ENCODE data around the gene CDH19.
A peak's percentile ranks its signal among the peaks of the same experiment; 100 is the strongest.
"Not testable (repeated sequence)": the region's sequence is repeated elsewhere in the genome, so short reads cannot be mapped to it uniquely, and the experiment has no call there.

CDH19 gene

GRCh38 chr18:66566616-66567015 is 37.3 kb downstream of the CDH19 start:
- DNase-seq (ENCODE audit: low read depth in 2 of 2), result no peak

- no peak for DNase-seq (ENCODE audit: low read depth in 2 of 2)
These were observed 39.7 kb downstream of the CDH19 start for GRCh38 chr18:66564236-66564635.

GRCh38 chr18:66562279-66562678 is 41.6 kb downstream of the CDH19 start:
- DNase-seq (ENCODE audit: low read depth in 2 of 2), result no peak

GRCh38 chr18:66560094-66560493 is 43.8 kb downstream of the CDH19 start:
- DNase-seq (ENCODE audit: low read depth in 2 of 2), result no peak

GRCh38 chr18:66558773-66559172 is 45.1 kb downstream of the CDH19 start:
- DNase-seq (ENCODE audit: low read depth in 2 of 2), result no peak

- DNase-seq (ENCODE audit: low read depth in 2 of 2), result no peak
These were observed 46.8 kb downstream of the CDH19 start for GRCh38 chr18:66557091-66557490.

GRCh38 chr18:66555585-66555984 is 48.3 kb downstream of the CDH19 start:
- DNase-seq (ENCODE audit: low read depth in 2 of 2), result no peak

- DNase-seq (ENCODE audit: low read depth in 2 of 2), result no peak
These were observed 50.1 kb downstream of the CDH19 start for GRCh38 chr18:66553824-66554223.

- no peak for DNase-seq (ENCODE audit: low read depth in 2 of 2)
These were observed 53.5 kb downstream of the CDH19 start for GRCh38 chr18:66550366-66550765.

GRCh38 chr18:66548747-66549146 is 55.1 kb downstream of the CDH19 start:
- DNase-seq (ENCODE audit: low read depth in 2 of 2), result no peak

- no peak for DNase-seq (ENCODE audit: low read depth in 2 of 2)
These were observed 69.8 kb downstream of the CDH19 start for GRCh38 chr18:66534110-66534509.

- no peak for DNase-seq (ENCODE audit: low read depth in 2 of 2)
These were observed 70.2 kb downstream of the CDH19 start for GRCh38 chr18:66533693-66534092.

- no peak for DNase-seq (ENCODE audit: low read depth in 2 of 2)
These were observed 80.5 kb downstream of the CDH19 start for GRCh38 chr18:66523219-66523991.

GRCh38 chr18:66513996-66514395 is 89.9 kb downstream of the CDH19 start:
- no peak for DNase-seq (ENCODE audit: low read depth in 2 of 2)

- DNase-seq (ENCODE audit: low read depth in 2 of 2), result no peak
These were observed 92.1 kb downstream of the CDH19 start for GRCh38 chr18:66511792-66512191.

- no peak for DNase-seq (ENCODE audit: low read depth in 2 of 2)
These were observed 92.6 kb downstream of the CDH19 start for GRCh38 chr18:66511289-66511688.

- DNase-seq (ENCODE audit: low read depth in 2 of 2), result no peak
These were observed 93.4 kb downstream of the CDH19 start for GRCh38 chr18:66510357-66511045.

GRCh38 chr18:66508937-66509336 is 95.0 kb downstream of the CDH19 start:
- no peak for DNase-seq (ENCODE audit: low read depth in 2 of 2)

- no peak for DNase-seq (ENCODE audit: low read depth in 2 of 2)
These were observed 97.7 kb downstream of the CDH19 start for GRCh38 chr18:66506178-66506577.

- DNase-seq (ENCODE audit: low read depth in 2 of 2), result no peak
These were observed 106.5 kb downstream of the CDH19 start for GRCh38 chr18:66497351-66497750.

- DNase-seq (ENCODE audit: low read depth in 2 of 2), result peak in 1 of 2 donors; percentile 1
These were observed 108.0 kb downstream of the CDH19 start for GRCh38 chr18:66495844-66496243.

- DNase-seq (ENCODE audit: low read depth in 2 of 2), result no peak
These were observed 130.0 kb downstream of the CDH19 start for GRCh38 chr18:66473882-66474281.

- DNase-seq (ENCODE audit: low read depth in 2 of 2), result not testable (repeated sequence)
These were observed 137.7 kb downstream of the CDH19 start for GRCh38 chr18:66466184-66466583.

Data from stimulated activated CD4-positive, alpha-beta T cell treated with anti-CD3 and anti-CD28 coated beads, Interleukin-15, amount 100 ng/mL, for 48 hours (primary cell).